Progenitor cell of endocrine pancreas (in vitro differentiated cells): ENCODE results near the gene HHIPL1. TPM values are rescaled to one million over a fixed set of nuclear protein-coding genes. Genes with fewer than 3 reads are reported as not detected.

Experiments
- DNase-seq: peaks from one replicate; pipeline ENCODE4 v3.0.0; 2021; ENCODE audit warnings: low spot score; ENCODE audit not compliant: unreplicated experiment
- H3K27ac Mint-ChIP-seq: 2 replicates; pipeline ENCODE4 v1.8.0; 2021; ENCODE audit warnings: mild to moderate bottlenecking, moderate library complexity, mixed read lengths
- H3K27me3 Mint-ChIP-seq: 2 replicates; pipeline ENCODE4 v1.8.0; 2021; ENCODE audit warnings: mixed read lengths
- H3K36me3 Mint-ChIP-seq: 2 replicates; pipeline ENCODE4 v1.8.0; 2022; ENCODE audit warnings: mixed read lengths; ENCODE audit not compliant: insufficient read depth
- H3K4me1 Mint-ChIP-seq: 2 replicates; pipeline ENCODE4 v1.8.0; 2021; ENCODE audit warnings: low read depth, mixed read lengths
- H3K4me3 Mint-ChIP-seq: 2 replicates; pipeline ENCODE4 v1.8.0; 2021; ENCODE audit warnings: low read depth, mild to moderate bottlenecking, moderate library complexity, mixed read lengths
- H3K9me3 Mint-ChIP-seq: 2 replicates; pipeline ENCODE4 v1.8.0; 2021; ENCODE audit warnings: low read depth, mixed read lengths
- total RNA-seq: library from RNA; stranded (reverse); gene quantifications from 2 replicates; pipeline ENCODE4 v1.2.1, GENCODE V29; 2021
- TF ChIP-seq, protein P1 (sequence below): fragments of 200-600 bp; sonication (generic); IDR thresholded peaks from one replicate; pipeline ENCODE4 v1.5.0; 2021; ENCODE audit warnings: antibody characterized with exemption, mild to moderate bottlenecking; ENCODE audit not compliant: unreplicated experiment

Gene HHIPL1
- total RNA-seq, 1 donor from 2014 or later = 0.65 TPM

DNA sequence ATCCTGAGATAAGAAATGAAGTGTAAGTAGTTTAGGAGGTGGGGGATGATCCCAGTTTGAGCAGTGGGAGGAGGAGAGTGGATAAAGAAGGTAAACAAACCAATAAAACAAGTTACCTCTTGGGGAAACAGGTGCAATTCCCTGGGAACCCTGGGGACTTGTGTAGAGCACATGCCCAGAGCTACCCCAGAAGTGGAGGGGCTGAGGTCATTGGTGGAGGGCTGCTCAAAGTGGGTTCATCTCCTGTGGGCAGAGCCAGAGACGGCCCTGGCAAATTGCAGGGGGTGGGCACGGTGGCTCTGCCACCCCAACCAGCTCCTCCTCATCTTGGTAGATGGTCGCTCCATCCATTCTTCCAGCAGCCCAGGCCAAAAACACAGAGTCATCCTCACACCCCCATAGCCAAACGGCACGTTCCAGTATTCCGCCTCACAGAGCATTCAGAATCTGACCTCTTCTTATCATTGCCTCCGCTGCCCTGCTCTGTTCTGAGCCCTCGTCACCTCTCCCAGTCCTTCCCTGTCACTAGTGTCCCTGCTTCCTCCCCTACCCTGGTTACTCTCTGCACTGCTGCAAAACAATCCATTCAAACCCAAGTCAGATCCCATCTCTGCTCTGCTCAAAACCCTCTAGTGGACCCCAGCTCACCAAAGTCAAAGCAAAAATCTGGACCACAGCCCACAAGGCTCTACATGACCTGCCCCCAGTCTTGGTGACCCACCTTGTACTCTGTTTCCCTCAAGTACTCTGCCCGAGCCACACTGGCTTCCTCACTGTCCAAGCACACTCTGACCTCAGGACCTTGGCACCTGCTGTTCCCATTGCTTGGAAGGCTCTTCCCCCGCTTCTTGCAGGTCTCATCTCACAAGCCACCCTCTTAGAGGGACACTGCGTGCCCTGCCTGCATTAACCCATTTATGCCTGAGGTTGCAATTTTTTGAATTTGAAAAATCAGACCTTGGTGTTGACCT, 44.6 kb downstream of the HHIPL1 start:
- TF ChIP-seq, protein P1, sequence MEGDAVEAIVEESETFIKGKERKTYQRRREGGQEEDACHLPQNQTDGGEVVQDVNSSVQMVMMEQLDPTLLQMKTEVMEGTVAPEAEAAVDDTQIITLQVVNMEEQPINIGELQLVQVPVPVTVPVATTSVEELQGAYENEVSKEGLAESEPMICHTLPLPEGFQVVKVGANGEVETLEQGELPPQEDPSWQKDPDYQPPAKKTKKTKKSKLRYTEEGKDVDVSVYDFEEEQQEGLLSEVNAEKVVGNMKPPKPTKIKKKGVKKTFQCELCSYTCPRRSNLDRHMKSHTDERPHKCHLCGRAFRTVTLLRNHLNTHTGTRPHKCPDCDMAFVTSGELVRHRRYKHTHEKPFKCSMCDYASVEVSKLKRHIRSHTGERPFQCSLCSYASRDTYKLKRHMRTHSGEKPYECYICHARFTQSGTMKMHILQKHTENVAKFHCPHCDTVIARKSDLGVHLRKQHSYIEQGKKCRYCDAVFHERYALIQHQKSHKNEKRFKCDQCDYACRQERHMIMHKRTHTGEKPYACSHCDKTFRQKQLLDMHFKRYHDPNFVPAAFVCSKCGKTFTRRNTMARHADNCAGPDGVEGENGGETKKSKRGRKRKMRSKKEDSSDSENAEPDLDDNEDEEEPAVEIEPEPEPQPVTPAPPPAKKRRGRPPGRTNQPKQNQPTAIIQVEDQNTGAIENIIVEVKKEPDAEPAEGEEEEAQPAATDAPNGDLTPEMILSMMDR = no peak
- Mint-ChIP-seq H3K36me3 (no peaks in the 10 kb centered on the region), H3K9me3 (no peaks in the 10 kb centered on the region), H3K4me3 (no peak overlapping the region), H3K27ac (peak overlapping the region; percentile 9), H3K4me1 (no peaks in the 10 kb centered on the region), H3K27me3 (peaks cover 35% of the 10 kb centered on the region)
- DNase-seq = no peak

DNA sequence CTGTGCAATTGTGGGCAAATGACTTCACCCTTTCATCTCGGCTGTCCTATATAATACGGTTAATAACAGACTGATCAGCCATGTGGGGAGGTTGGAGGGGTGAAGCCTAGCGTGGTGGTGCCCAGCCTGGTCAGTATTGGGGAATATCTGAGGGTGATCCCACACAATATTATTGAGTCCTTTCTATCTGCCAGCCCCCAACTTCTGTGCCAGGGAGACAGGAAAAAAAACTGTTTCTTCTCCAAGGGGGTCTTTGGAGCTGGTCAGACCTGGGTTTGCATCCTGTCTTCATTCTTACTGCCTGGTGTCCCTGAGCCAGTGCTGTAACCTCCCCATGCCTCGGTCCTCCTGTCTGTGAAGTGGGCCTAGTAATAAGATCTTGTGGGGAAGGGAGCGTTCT, 45.7 kb downstream of the HHIPL1 start:
- no peaks in the 10 kb centered on the region for H3K9me3 Mint-ChIP-seq
- H3K27me3 Mint-ChIP-seq = peaks cover 31% of the 10 kb centered on the region
- H3K36me3 Mint-ChIP-seq = peaks cover 1% of the 10 kb centered on the region
- no peak overlapping the region for H3K4me3 Mint-ChIP-seq
- DNase-seq = no peak
- TF ChIP-seq, protein P1 = no peak
- no peak overlapping the region for H3K27ac Mint-ChIP-seq
- H3K4me1 Mint-ChIP-seq = no peaks in the 10 kb centered on the region

DNA sequence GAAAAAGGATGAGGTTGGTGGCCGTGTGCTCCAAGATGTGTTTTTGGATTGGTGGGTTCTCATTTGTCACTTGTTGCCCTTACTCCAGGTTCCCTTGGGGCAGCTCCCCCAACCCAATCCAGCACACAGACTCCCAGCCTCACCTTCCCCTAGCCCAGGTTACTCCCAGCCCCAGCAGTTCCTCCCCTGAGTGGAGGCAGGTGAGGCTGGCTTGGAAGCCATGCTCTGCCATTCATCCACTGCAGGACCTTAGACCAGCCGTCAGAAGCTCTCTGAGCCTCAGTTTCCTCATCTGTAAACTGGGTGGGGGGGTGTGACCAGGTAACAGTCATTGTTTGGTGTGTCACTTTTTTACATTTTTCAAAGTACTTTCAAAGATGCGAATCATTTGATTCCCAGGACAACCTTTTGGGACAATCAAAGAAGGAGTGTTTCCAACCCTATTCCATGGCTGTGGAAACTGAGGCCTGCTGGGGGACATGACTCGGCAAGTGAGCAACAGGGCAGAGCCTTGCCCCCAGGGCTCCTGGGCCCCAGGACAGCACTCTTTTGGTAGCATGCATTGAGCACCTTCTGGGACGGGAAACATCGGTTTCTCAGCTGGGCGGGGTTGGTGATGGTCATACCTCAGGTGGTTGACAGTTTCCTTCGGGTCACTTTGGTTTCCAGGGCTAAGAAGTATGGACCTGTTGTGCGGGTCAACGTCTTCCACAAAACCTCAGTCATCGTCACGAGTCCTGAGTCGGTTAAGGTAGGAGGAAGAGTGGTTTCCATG, 46.4 kb downstream of the HHIPL1 start:
- Mint-ChIP-seq H3K4me1 (no peaks in the 10 kb centered on the region), H3K36me3 (peaks cover 1% of the 10 kb centered on the region), H3K27ac (no peak overlapping the region), H3K4me3 (no peak overlapping the region), H3K9me3 (no peaks in the 10 kb centered on the region), H3K27me3 (peaks cover 24% of the 10 kb centered on the region)
- no peak for DNase-seq
- TF ChIP-seq, protein P1 = no peak

DNA sequence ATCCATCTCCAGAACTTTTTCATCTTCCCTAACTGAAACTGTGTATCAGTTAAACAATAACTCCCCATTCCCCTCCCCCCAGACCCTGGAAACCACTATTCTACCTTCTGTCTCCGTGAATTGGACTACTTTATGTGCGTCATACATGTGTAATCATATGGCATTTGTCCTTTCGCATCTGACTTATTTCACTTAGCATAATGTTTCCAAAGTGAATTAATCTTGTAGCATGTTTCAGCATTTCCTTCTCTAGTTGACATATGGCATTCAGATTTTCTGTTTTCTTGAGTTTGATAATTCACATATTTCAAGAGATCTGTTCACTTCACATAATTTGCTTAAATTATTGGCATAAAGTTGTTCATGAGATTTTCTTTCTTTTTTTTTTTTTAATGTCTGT, 49.0 kb downstream of the HHIPL1 start:
- TF ChIP-seq, protein P1 = no peak
- no peaks in the 10 kb centered on the region for H3K4me1 Mint-ChIP-seq
- no peak overlapping the region for H3K27ac Mint-ChIP-seq
- H3K36me3 Mint-ChIP-seq = peaks cover 1% of the 10 kb centered on the region
- H3K27me3 Mint-ChIP-seq = peaks cover 7% of the 10 kb centered on the region
- no peak for DNase-seq
- no peaks in the 10 kb centered on the region for H3K9me3 Mint-ChIP-seq
- H3K4me3 Mint-ChIP-seq = no peak overlapping the region

DNA sequence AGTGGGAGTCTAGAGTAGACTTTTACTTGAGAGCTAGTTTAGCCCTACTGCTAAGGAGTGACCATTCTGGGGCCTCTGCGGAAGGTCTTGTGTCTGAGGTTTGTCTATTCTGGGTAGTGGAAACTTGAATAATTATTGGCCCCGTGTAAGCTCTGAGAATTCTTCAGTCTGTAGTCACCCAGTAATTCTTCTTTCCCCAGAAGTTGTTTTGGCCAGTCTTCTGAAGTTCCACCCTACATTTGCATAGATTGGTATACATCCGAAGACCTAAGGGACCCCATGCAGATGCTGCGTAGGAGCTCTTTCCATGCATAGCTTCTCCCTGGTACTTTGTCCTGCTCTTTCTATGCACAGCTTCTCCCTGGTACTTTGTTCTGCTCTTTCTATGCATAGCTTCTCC, 52.0 kb downstream of the HHIPL1 start:
- H3K27ac Mint-ChIP-seq = no peak overlapping the region
- DNase-seq = no peak
- TF ChIP-seq, protein P1 = no peak
- H3K9me3 Mint-ChIP-seq = peaks cover under 1% of the 10 kb centered on the region
- H3K4me3 Mint-ChIP-seq = no peak overlapping the region
- no peaks in the 10 kb centered on the region for H3K4me1 Mint-ChIP-seq
- H3K36me3 Mint-ChIP-seq = peaks cover 1% of the 10 kb centered on the region
- H3K27me3 Mint-ChIP-seq = no peaks in the 10 kb centered on the region
